Measurements from ENCODE around the gene REV3L.

DNA sequence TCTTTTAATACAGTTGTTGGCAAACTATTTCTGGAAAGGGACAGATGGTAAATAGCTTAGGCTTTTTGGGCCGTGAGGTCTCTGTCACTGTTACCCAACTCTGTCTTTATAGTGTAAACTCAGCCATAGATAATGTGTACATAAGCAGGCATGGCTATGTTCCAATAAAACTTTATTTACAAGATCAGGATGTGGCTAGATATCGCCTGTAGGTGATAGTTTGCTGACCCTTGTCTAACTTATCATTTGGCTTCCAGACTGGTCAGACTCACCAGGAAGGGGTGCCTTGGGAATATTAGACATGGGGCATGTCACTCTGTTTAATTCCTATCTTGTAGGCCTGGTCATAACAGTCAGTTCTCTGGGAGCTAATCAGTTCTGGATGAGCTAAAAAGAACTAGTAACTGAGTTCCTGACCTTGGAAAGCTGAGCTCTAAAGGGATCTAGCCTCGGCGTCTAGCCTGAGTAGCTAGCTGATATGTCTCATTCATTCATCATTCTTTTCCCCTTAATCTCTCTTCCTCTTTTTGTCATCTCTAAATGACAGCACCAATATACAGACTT, 232.1 kb downstream of the REV3L start:
- TF ChIP-seq RAD21 (IDR thresholded peaks at IDR 0.05) (no peak), REST (IDR thresholded peaks at IDR 0.05) (no peak), RXRA (IDR thresholded peaks at IDR 0.05) (no peak), SP1 (IDR thresholded peaks at IDR 0.05) (no peak), TAF1 (conservative IDR thresholded peaks at IDR 0.05) (no peak), JUND (IDR thresholded peaks at IDR 0.05) (no peak), YY1 (IDR thresholded peaks at IDR 0.05) (no peak), FOXA1 (IDR thresholded peaks at IDR 0.05) (no peak), EGR1 (IDR thresholded peaks at IDR 0.05; ENCODE audit: low read depth in 2 of 2) (no peak), HNF4A (conservative IDR thresholded peaks at IDR 0.05) (no peak)
- TF ChIP-seq, protein P1, sequence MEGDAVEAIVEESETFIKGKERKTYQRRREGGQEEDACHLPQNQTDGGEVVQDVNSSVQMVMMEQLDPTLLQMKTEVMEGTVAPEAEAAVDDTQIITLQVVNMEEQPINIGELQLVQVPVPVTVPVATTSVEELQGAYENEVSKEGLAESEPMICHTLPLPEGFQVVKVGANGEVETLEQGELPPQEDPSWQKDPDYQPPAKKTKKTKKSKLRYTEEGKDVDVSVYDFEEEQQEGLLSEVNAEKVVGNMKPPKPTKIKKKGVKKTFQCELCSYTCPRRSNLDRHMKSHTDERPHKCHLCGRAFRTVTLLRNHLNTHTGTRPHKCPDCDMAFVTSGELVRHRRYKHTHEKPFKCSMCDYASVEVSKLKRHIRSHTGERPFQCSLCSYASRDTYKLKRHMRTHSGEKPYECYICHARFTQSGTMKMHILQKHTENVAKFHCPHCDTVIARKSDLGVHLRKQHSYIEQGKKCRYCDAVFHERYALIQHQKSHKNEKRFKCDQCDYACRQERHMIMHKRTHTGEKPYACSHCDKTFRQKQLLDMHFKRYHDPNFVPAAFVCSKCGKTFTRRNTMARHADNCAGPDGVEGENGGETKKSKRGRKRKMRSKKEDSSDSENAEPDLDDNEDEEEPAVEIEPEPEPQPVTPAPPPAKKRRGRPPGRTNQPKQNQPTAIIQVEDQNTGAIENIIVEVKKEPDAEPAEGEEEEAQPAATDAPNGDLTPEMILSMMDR (IDR thresholded peaks at IDR 0.05; ENCODE audit: low read depth, low read length, missing input control), result no peak
- TF ChIP-seq, protein P2, sequence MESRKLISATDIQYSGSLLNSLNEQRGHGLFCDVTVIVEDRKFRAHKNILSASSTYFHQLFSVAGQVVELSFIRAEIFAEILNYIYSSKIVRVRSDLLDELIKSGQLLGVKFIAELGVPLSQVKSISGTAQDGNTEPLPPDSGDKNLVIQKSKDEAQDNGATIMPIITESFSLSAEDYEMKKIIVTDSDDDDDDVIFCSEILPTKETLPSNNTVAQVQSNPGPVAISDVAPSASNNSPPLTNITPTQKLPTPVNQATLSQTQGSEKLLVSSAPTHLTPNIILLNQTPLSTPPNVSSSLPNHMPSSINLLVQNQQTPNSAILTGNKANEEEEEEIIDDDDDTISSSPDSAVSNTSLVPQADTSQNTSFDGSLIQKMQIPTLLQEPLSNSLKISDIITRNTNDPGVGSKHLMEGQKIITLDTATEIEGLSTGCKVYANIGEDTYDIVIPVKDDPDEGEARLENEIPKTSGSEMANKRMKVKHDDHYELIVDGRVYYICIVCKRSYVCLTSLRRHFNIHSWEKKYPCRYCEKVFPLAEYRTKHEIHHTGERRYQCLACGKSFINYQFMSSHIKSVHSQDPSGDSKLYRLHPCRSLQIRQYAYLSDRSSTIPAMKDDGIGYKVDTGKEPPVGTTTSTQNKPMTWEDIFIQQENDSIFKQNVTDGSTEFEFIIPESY (IDR thresholded peaks at IDR 0.05), result no peak
- TF ChIP-seq, protein P3, sequence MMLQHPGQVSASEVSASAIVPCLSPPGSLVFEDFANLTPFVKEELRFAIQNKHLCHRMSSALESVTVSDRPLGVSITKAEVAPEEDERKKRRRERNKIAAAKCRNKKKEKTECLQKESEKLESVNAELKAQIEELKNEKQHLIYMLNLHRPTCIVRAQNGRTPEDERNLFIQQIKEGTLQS (IDR thresholded peaks at IDR 0.05), result no peak
